K562 (cell line): ENCODE results near the gene SDC3. TPM values are rescaled to one million over a fixed set of nuclear protein-coding genes. Genes with fewer than 3 reads are reported as not detected.
A peak's percentile ranks its signal among the peaks of the same experiment; 100 is the strongest.

Source experiments
- HBP1 ChIP-seq: fragments of 450-650 bp; formaldehyde crosslinking; IDR thresholded peaks from 2 replicates; pipeline ENCODE4 v1.4.0; 2022; ENCODE audit warnings: missing genetic modification characterization
- HDAC2 ChIP-seq: fragments of 450-650 bp; IDR thresholded peaks from 2 replicates; pipeline ENCODE4 v1.6.1; 2016; ENCODE audit warnings: mild to moderate bottlenecking
- KLF1 ChIP-seq: fragments of 450-650 bp; IDR thresholded peaks from 2 replicates; pipeline ENCODE4 v1.6.1; 2016; ENCODE audit warnings: missing genetic modification characterization, missing compliant biosample characterization
- NBN ChIP-seq: fragments of 450-650 bp; IDR thresholded peaks from 2 replicates; pipeline ENCODE4 v1.6.1; 2016; ENCODE audit warnings: low read depth, mild to moderate bottlenecking
- SFPQ ChIP-seq: fragments of 200-400 bp; formaldehyde crosslinking; IDR thresholded peaks from 2 replicates; pipeline ENCODE4 v1.6.1; 2017; ENCODE audit warnings: mild to moderate bottlenecking, low read depth, low read length, moderate library complexity
- STAT6 ChIP-seq: sonication (generic); formaldehyde crosslinking; IDR thresholded peaks from 2 replicates; pipeline ENCODE4 v1.8.1; 2023; ENCODE audit warnings: mild to moderate bottlenecking, missing genetic modification reagents
- TAF15 ChIP-seq: fragments of 200-400 bp; formaldehyde crosslinking; IDR thresholded peaks from 2 replicates; pipeline ENCODE4 v1.6.1; 2017; ENCODE audit warnings: mild to moderate bottlenecking, low read depth, low read length, moderate library complexity
- TAF7 ChIP-seq: fragments of 450-650 bp; IDR thresholded peaks from 2 replicates; pipeline ENCODE4 v1.6.1; 2016; ENCODE audit warnings: missing genetic modification characterization, missing compliant biosample characterization
- TBP ChIP-seq: optimal IDR thresholded peaks from 2 replicates; pipeline ENCODE3; 2011; ENCODE audit warnings: low read depth, low read length, improper control_type of control experiment
- THRB ChIP-seq: fragments of 450-650 bp; formaldehyde crosslinking; conservative IDR thresholded peaks from 2 replicates; pipeline ENCODE4 v1.4.0; 2022; ENCODE audit warnings: mild to moderate bottlenecking, missing genetic modification characterization
- YBX1 ChIP-seq: fragments of 450-650 bp; IDR thresholded peaks from 2 replicates; pipeline ENCODE4 v1.7.1; 2016; ENCODE audit warnings: mild to moderate bottlenecking
- ZBTB1 ChIP-seq: sonication (generic); formaldehyde crosslinking; IDR thresholded peaks from 2 replicates; pipeline ENCODE4 v1.8.1; 2023; ENCODE audit warnings: missing genetic modification reagents, low read depth, mild to moderate bottlenecking, borderline replicate concordance
- ZBTB11 ChIP-seq, 3 experiments: fragments of 200-800 bp in 1 of 3; fragments of 250-450 bp in 1 of 3; fragments of 450-650 bp in 1 of 3; sonication (Bioruptor Pico) in 1 of 3; sonication (Bioruptor generic) in 1 of 3; formaldehyde crosslinking in 1 of 3; IDR thresholded peaks; 2 replicates each; pipeline versions ENCODE4 v1.6.1 to v1.8.0; 2016 to 2022; ENCODE audit warnings: mild to moderate bottlenecking in 2 of 3, missing genetic modification characterization in 2 of 3, missing compliant biosample characterization in 1 of 3, moderate library complexity in 1 of 3
- ZFP1 ChIP-seq: fragments of 450-650 bp; formaldehyde crosslinking; IDR thresholded peaks from 2 replicates; pipeline ENCODE4 v1.4.0; 2020; ENCODE audit warnings: mild to moderate bottlenecking, mixed read lengths
- ZFP36 ChIP-seq: fragments of 150-350 bp; IDR thresholded peaks from 2 replicates; pipeline ENCODE4 v1.6.1; 2018; ENCODE audit warnings: low read length, low read depth; ENCODE audit not compliant: partially characterized antibody
- polyA plus RNA-seq, 8 experiments: library from polyadenylated mRNA; depleted of rRNA in 4 of 8; stranded (reverse) in 5 of 8; unstranded in 3 of 8; fragments of >200 nt; fragmentation: Nextera tagmentation in 2 of 8; fragmentation: Illumina TruSeq in 1 of 8; extraction: Ambion mirVana in 2 of 8; extraction: Trizol in 1 of 8; gene quantifications; 2 replicates each; pipeline versions ENCODE4 v1.2.1 to v1.2.3, GENCODE V29; 2011 to 2014; ENCODE audit warnings: inconsistent platforms in 1 of 8, missing spikeins in 1 of 8
- total RNA-seq, 7 experiments: library from RNA; depleted of rRNA in 6 of 7; stranded (reverse); fragments of >200 nt in 6 of 7; fragmentation: Illumina TruSeq in 2 of 7; extraction: Trizol in 2 of 7; gene quantifications; 2 replicates each; pipeline versions ENCODE4 v1.2.1 to v1.2.3, GENCODE V29; 2011 to 2021; ENCODE audit warnings: low replicate concordance in 1 of 7

SDC3 gene
- total and polyA plus RNA-seq, 9 of the 15 experiments (the other 6 are each of a cell fraction or from before 2014, with no cell fraction given) = 0.38 to 44.1 (median 12.1) TPM

GRCh38 chr1:30872033-30872947 lies 36.3 kb downstream of the SDC3 start (continued):
- TF ChIP-seq TAF7 (tag) = peak; percentile 63
- peak; percentile 96 for TF ChIP-seq THRB (CRISPR knock-in tag)
- TF ChIP-seq HBP1 (CRISPR knock-in tag) = peak; percentile 97
- TF ChIP-seq YBX1 = no peak
- TF ChIP-seq TAF15 = no peak
- peak; percentile 49; the same call in 1 of the 2 replicates for TF ChIP-seq KLF1 (tag)
- TF ChIP-seq ZBTB11 (CRISPR knock-in tag; IDR thresholded peaks at IDR 0.05) = peak in 1 of 3 experiments; percentile 75; a peak in 2 of 6 replicates
- no peak for TF ChIP-seq STAT6 (CRISPR knock-in tag)
- peak; percentile 92 for TF ChIP-seq ZFP1 (CRISPR knock-in tag)
- TF ChIP-seq NBN = peak; percentile 94
- no peak for TF ChIP-seq ZBTB1 (CRISPR knock-in tag)
- TF ChIP-seq SFPQ = no peak
- TF ChIP-seq ZFP36 = peak; percentile 47
- TF ChIP-seq TBP = peak; percentile 36
- TF ChIP-seq HDAC2 = peak; percentile 95
